Spleen (tissue), 11 donors: ENCODE data around the gene PTCH1. TPM values are rescaled to one million over a fixed set of nuclear protein-coding genes. Genes with fewer than 3 reads are reported as not detected.

Experiments
- DNase-seq: peaks from one replicate; pipeline ENCODE4 v3.0.0-alpha.2; 2020
- H3K27ac ChIP-seq, 8 donors: fragments of 200-600 bp; sonication (generic) in 7 of 8; 1 replicate in 4 of 8; 2 replicates in 4 of 8; pipeline versions ENCODE4 v1.5.0 to v1.8.0; 2016 to 2021; ENCODE audit warnings: inconsistent platforms in 4 of 8, mild to moderate bottlenecking in 4 of 8, moderate library complexity in 1 of 8
- H3K27me3 ChIP-seq, 7 donors: fragments of 200-600 bp; sonication (generic) in 6 of 7; replicated peaks in 1 of 7; 1 replicate in 4 of 7; 2 replicates in 3 of 7; pipeline versions ENCODE4 v1.5.0 to v1.8.0; 2016 to 2021; ENCODE audit warnings: inconsistent platforms in 3 of 7, mild to moderate bottlenecking in 1 of 7
- H3K36me3 ChIP-seq, 6 donors: fragments of 200-600 bp; sonication (generic) in 5 of 6; 1 replicate in 4 of 6; 2 replicates in 2 of 6; pipeline versions ENCODE4 v1.5.0 to v1.8.0; 2016 to 2021; ENCODE audit warnings: inconsistent platforms in 2 of 6
- H3K4me1 ChIP-seq, 6 donors: fragments of 200-600 bp; sonication (generic) in 5 of 6; 1 replicate in 3 of 6; 2 replicates in 3 of 6; pipeline versions ENCODE4 v1.5.0 to v1.8.0; 2016 to 2021; ENCODE audit warnings: inconsistent platforms in 3 of 6
- H3K4me3 ChIP-seq, 8 donors: fragments of 200-600 bp; sonication (generic) in 7 of 8; 1 replicate in 4 of 8; 2 replicates in 4 of 8; pipeline versions ENCODE4 v1.5.0 to v1.8.0; 2016 to 2021; ENCODE audit warnings: inconsistent platforms in 4 of 8, mild to moderate bottlenecking in 4 of 8, moderate library complexity in 2 of 8
- H3K9me3 ChIP-seq, 8 donors: fragments of 200-600 bp; sonication (generic) in 7 of 8; 1 replicate in 4 of 8; 2 replicates in 4 of 8; pipeline versions ENCODE4 v1.5.0 to v1.8.0; 2016 to 2021; ENCODE audit warnings: inconsistent platforms in 4 of 8
- CTCF ChIP-seq, 11 experiments: fragments of 200-600 bp in 7 of 11; fragments of 450-650 bp in 4 of 11; sonication (generic) in 4 of 11; IDR thresholded peaks in 8 of 11; conservative IDR thresholded peaks in 3 of 11; 1 replicate in 7 of 11; 2 replicates in 4 of 11; pipeline versions ENCODE4 v1.4.0 to v1.8.0; 2016 to 2021; ENCODE audit warnings: antibody characterized with exemption in 11 of 11, inconsistent platforms in 4 of 11, mild to moderate bottlenecking in 1 of 11
- POLR2A ChIP-seq, 3 donors: fragments of 450-650 bp; IDR thresholded peaks; one replicate each; pipeline ENCODE4 v1.5.1; 2017; ENCODE audit warnings: antibody characterized with exemption in 3 of 3, mild to moderate bottlenecking in 1 of 3
- POLR2AphosphoS5 ChIP-seq, 3 donors: sonication (generic); formaldehyde crosslinking; IDR thresholded peaks; one replicate each; pipeline ENCODE4 v1.5.1; 2017; ENCODE audit warnings: antibody characterized with exemption in 3 of 3
- WGBS, 5 donors: extraction: QIAGEN DNeasy Blood & Tissue Kit in 3 of 5; methylation state at CpG; one replicate each; pipeline versions ENCODE4 v1.1.5 to v1.1.7; 2013 to 2018; 5-methylcytosine and 5-hydroxymethylcytosine counted together
- intact Hi-C: fragments of 100-400 bp; cut with DNase I; formaldehyde crosslinking; loops from one replicate; pipeline ENCODE4 v1.15.0; 2023; ENCODE audit warnings: low total_unique reads
- polyA plus RNA-seq, 3 donors: library from polyadenylated mRNA; stranded (reverse); fragments of 200-250 nt; gene quantifications; one replicate each; pipeline ENCODE4 v1.2.1, GENCODE V29; 2013
- total RNA-seq, 7 donors: library from RNA; depleted of rRNA in 3 of 7; stranded (reverse); fragments of >200 nt in 3 of 7; fragmentation: NEBNext Ultra II Directional in 4 of 7; extraction: Animal tissue kit (Norgen Biotek cat#: 25700) in 4 of 7; gene quantifications; one replicate each; pipeline versions ENCODE4 v1.1.0 to v1.2.1, GENCODE V29; 2016 to 2021
- donor health status: healthy with polysubstance abuse.
- donor health status: DM: no; HTN: no; CAD: no; lungs with moderate emphysema.
- donor health status: DM: no; HTN: no; CAD: no.
- donor health status: Bipolar disorder and iron deficiency.
- donor health status: healthy.
- donor health status: DM: no; HTN: no; CAD: no.
- donor health status: DM: yes; HTN: yes; CAD: no.

PTCH1 gene
- total and polyA plus RNA-seq, 10 donors, result 0.70 to 32.1 (median 11.3) TPM

DNA sequence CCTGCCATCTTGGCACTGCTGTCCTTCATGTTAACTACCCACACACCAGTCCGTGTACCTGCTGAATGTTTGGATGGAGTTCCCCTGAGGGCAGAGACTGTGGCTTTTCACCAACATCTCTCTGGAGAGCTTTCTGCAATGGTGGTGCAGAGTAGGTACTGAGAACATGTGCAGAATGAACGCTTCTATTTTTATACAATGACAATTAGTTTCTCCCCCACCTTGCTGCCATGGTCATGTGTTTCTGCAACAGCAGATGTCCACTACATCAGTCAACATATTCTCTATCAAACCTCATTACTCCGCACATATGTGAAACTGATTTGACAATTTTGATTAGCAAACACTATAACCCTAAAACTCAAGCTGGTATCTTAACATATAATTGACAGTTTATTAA is 14.5 kb downstream of the PTCH1 start:
- Histone ChIP-seq H3K36me3 (no peaks in the 10 kb centered on the region), H3K27ac (no peak overlapping the region), H3K4me3 (no peak overlapping the region), H3K27me3 (peaks cover 0 to 75% (median 12%) of the 10 kb centered on the region in 7 donors), H3K4me1 (peaks cover 14 to 47% (median 26%) of the 10 kb centered on the region in 6 donors), H3K9me3 (no peaks in the 10 kb centered on the region)
- 77 to 90% (median 84%) methylated on average over 3 of the region's 3 CpGs for WGBS, 5 donors
- intact Hi-C loops, result no loop called here
- no peak for TF ChIP-seq CTCF (IDR thresholded peaks at IDR 0.05 in 8 of 11, conservative IDR thresholded peaks at IDR 0.05 in 3 of 11)
- TF ChIP-seq POLR2A (IDR thresholded peaks at IDR 0.05), result no peak
- TF ChIP-seq POLR2AphosphoS5 (IDR thresholded peaks at IDR 0.05), result no peak
- DNase-seq, result no peak

- Histone ChIP-seq H3K27ac (no peak overlapping the region), H3K27me3 (peaks cover 0 to 62% (median 4%) of the 10 kb centered on the region in 7 donors), H3K4me1 (peaks cover 7 to 49% (median 15%) of the 10 kb centered on the region in 6 donors), H3K36me3 (no peaks in the 10 kb centered on the region), H3K4me3 (no peak overlapping the region), H3K9me3 (no peaks in the 10 kb centered on the region)
- no peak for DNase-seq
- intact Hi-C loops, result no loop called here
- TF ChIP-seq POLR2A (IDR thresholded peaks at IDR 0.05) (no peak), POLR2AphosphoS5 (IDR thresholded peaks at IDR 0.05) (no peak), CTCF (IDR thresholded peaks at IDR 0.05 in 8 of 11, conservative IDR thresholded peaks at IDR 0.05 in 3 of 11) (no peak)
- WGBS, 5 donors, result 65 to 85% (median 78%) methylated on average over 9 of the region's 9 CpGs
These were observed 16.9 kb downstream of the PTCH1 start for GRCh38 chr9:95499847-95500246.

DNA sequence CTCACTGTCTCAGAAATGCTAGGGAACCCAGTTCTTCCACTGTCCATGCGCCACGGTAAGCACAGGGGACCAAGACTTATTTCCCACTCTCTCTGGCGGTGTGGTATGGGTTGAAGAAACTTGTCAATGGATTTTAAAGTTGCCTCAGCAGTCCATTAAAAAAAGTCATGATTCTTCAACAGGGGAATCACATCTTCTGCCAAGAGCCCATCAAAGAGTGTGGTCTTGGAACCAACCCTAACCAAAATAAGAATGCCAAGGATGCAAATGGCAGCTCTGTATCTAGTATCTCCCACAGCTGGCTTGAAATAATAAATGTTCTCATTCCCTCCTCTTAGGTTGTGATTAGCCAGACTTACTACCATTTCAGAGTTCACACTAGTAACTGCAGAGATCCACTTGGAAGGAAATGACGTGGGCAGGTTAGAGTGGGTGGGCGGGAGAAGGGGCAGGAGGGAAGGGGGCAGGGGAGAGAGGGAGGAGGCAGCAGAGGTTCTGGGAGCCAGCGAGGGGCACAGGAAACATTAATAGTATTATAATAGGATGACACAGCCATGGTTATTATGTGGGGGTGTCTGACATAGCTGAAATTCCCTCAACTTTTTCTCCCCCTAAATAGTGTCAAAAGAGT is 17.6 kb downstream of the PTCH1 start:
- H3K36me3 ChIP-seq, result peaks cover 0 to 2% (median 0%) of the 10 kb centered on the region in 6 donors
- intact Hi-C loops, result no loop called here
- no peak for TF ChIP-seq POLR2AphosphoS5 (IDR thresholded peaks at IDR 0.05)
- no peak for TF ChIP-seq CTCF (IDR thresholded peaks at IDR 0.05 in 8 of 11, conservative IDR thresholded peaks at IDR 0.05 in 3 of 11)
- no peak for TF ChIP-seq POLR2A (IDR thresholded peaks at IDR 0.05)
- no peaks in the 10 kb centered on the region for H3K9me3 ChIP-seq
- WGBS, 5 donors, result 72 to 82% (median 79%) methylated on average over 6 of the region's 6 CpGs
- peaks cover 0 to 59% (median under 1%) of the 10 kb centered on the region in 7 donors for H3K27me3 ChIP-seq
- no peak overlapping the region for H3K4me3 ChIP-seq
- no peak for DNase-seq
- H3K4me1 ChIP-seq, result peaks cover 2 to 49% (median 16%) of the 10 kb centered on the region in 6 donors
- H3K27ac ChIP-seq, result no peak overlapping the region

- intact Hi-C loops, result no loop called here
- no peak overlapping the region for H3K27ac ChIP-seq
- no peaks in the 10 kb centered on the region for H3K9me3 ChIP-seq
- H3K4me3 ChIP-seq, result no peak overlapping the region
- 76 to 92% (median 91%) methylated on average over 4 of the region's 4 CpGs for WGBS, 5 donors
- peaks cover 0 to 52% (median 20%) of the 10 kb centered on the region in 6 donors for H3K4me1 ChIP-seq
- peaks cover 0 to 4% (median 0%) of the 10 kb centered on the region in 6 donors for H3K36me3 ChIP-seq
- peaks cover 0 to 59% (median 0%) of the 10 kb centered on the region in 7 donors for H3K27me3 ChIP-seq
- no peak for DNase-seq
- TF ChIP-seq CTCF (IDR thresholded peaks at IDR 0.05 in 8 of 11, conservative IDR thresholded peaks at IDR 0.05 in 3 of 11), result no peak
- TF ChIP-seq POLR2A (IDR thresholded peaks at IDR 0.05), result no peak
- TF ChIP-seq POLR2AphosphoS5 (IDR thresholded peaks at IDR 0.05), result no peak
These were observed 18.1 kb downstream of the PTCH1 start for GRCh38 chr9:95498641-95499040.
